CMK (cell line): ENCODE results near the gene SH3RF3.

Experiments
- DNase-seq: peaks from one replicate; pipeline ENCODE4 v3.0.0-alpha.2; 2010; ENCODE audit warnings: low read depth

Gene SH3RF3

DNA sequence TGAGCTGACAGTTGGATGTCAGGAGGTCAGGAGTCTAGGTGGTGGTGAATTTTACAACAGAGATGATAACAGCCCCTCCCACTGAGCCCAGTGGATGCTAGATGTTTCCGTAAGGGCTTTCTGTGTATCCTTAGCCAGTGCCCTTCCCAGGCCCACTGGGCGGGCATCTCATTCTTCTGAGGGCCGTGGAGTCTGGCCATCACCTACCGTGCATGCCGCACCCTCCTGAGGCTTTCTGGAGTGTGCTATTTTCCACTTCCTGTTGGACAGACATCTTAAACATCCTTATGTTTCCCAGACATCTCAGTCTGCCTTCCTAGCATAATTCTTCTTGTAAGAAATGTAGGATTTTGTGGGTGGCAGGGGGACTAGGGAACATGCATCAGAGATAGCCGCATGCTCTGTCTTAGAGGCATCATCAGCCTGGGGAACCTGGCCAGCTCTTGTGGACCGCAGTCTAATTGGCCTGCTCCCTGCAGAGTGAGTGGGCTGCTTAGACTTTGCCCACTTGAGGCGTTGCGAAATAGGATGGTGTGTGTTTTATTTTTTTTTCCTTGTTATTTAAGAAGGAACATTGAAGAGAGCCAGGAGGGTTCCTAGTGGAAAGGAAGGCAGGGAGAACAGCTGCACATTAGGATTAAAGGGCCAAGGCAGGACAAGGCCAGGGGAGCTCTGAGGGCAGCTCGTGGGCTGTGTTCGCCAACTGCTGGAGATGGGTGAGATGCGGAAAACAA is 135.8 kb downstream of the SH3RF3 start:
- no peak for DNase-seq

DNA sequence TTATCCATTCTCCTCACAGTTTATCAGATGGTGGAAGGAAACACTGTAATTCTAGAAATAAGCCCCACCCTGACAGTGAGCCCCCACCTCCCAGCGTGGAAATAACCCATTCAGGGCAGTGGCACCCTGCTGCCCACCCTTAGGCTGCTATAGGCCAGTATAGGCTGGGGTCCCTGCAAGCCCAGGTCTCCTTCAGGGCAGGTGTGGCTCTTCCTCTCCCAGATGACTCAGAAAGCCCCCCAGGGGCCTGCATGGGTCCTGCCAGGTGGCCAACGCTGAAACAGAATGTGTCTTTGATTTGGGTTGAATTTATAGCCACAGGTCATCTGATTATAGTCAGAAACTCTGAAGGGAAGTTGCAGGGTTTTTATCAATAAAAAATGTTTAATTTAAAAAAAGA is 136.4 kb downstream of the SH3RF3 start:
- no peak for DNase-seq

DNA sequence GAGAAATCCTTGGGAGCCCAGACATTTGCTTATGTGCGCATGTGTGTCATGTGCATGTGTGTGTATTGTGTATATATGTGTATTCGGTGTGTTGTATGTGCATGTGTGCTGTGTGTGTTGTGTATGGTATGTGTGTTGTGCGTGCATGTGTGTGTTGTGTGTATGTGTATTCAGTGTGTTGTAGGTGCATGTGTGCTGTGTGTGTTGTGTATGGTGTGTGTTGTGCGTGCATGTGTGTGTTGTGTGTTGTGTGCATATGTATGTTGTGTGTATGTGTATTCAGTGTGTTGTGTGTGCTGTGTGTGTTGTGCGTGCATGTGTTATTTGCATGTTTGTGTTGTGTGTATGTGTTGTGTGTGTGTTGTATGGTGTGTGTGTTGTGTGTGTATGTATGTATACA is 136.9 kb downstream of the SH3RF3 start:
- DNase-seq: no peak

DNA sequence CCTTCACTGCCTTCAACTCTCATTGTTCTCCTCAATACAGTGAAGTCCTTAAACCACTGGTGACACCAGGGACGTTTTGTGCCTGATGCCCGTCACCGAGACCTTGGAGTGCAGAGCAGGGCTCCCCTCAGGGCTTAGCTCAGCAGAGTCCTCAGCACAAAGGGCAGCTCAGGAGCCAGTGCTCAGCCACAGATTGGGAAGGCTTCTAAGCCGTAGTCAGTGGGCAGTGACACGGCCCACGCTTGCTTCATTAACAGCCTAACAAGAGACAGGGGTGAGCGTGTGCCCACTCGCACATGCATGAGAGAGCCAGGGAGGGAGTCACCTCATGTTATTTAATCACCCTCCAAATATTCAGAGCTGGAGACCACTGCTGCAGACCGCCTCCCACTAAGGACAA is 137.5 kb downstream of the SH3RF3 start:
- DNase-seq: no peak

DNA sequence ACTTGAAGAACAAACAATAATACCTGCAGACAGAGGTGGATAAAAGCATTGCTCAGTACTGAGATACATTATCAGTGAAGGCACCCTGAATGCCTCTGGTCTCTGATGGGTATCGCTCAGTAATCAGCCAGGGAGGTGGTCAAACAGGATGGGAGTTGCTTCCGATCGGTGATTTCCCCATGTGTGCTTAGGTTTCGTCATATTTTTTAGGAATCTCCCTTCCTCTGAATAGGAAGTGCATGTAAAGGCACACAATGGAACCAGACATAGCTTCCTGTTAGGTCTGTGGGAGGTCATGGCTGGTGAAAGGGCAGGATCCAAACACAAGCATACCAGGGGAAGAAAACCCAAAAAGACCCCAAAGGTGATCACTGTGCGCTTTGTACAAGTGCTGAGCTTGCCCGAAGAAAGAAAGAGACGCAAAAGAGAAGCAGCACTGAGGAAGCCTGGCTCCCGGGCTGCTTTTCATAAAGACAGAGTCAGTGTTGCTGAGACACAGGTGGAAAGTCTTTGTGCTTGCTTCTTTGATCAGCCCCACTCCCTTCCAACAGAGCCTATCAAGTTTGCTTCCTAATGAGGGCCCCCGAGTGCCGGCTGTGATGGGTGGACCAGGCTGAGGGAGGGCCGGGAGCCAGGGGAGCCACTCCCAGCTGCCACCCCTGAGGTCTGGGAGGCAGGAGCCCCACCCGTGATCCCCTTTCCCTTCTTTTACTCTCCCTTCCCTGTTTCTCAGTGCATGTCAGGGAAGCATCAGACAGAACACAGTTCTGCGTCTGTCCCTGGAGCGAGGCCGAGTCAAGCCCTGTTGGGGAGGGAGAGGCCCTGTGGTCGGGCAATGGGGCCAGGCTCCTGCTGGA is 138.2 kb downstream of the SH3RF3 start:
- DNase-seq: no peak

DNA sequence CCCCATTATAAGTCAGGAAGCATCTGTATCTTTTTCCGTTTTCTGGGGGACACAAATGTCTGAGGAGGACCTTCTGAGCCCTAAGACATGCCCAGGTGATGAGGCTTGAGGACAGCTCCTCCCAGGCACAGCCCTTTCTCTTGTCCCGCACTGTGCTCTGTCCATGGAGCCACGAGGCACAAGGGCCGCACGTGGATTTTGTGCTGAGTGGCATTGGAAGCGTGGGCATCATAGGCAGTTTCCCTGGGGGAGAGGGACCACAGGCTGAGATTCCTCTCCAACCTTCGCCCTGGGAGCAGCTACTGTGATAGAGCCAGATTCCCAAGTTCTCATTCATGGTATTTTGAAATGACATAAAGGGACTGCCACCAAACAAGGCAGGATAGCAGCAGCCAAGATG is 139.9 kb downstream of the SH3RF3 start:
- DNase-seq: no peak

DNA sequence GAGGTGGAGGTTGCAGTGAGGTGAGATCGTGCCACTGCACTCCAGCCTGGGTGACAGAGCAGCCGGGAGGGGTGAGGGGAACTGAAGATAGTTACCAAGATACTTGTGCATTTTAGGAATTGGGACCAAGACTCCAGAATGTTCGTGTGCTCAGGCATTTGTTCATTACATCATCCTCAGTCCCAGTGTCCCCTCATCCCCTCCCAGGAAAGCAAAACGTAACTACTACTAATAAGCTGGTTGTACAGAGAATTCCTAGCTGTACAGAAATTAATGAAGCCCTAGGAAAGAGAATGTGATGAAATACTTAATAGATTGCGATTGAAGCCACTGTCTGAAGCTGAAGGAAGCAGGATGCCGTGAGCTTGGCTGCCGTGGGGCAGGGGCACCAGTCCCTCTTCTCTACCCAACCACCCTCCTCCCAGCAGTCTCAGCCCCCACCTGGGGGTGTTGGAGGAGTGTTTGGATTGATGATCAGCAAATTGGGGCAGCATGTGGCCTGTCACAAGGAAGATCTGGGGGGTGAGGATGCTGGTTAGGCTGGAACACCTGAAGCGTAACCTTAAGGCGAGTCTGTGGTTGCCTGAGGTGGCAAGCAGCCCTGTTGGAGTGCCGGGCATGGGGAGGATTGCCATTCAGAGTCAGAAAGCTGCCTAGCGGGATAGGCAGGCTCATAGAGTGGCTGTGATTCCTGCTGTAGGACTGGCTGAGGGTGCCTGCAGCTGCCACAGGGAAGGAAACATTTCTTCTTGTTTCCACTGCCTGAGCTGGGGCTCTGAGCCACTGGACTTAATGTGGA is 140.9 kb downstream of the SH3RF3 start:
- DNase-seq: no peak

DNA sequence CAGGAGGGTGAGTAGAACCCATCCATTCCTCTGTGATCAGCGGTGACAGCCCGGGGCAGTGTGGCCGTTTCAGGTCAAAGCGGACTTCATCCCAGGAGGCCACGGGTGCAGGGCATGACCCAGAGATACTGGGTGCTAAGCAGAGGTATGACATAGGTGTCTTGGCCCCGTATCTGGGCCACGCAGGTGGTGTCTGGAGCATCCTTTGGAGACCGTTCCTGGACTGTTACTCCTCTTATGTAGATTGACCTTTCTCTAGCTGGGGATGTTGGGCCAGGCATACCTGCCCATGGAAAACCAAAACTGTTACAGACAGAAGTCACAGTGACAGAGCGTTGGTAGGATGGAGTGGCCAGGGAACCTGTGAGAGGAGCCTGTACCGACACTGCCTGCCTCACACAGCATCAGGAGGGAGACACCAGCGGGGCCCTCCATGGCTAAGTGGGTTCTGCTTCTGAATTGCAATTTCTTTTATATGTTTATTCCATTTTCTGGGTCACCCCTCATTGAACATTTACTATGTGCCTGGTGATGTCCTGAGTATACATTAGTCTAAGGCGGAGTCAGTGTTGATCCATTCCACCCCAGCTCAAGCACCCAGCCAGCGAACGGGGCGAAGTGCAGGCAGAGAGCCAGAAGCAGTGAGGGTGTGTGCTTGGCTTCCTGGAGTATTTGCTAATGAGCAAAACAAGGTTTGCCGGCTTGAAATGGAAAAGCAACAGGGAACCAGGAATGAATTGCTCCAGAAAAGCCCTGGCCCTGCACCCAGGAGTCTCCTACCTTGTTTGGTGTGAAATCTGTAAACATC is 141.7 kb downstream of the SH3RF3 start:
- DNase-seq: no peak

DNA sequence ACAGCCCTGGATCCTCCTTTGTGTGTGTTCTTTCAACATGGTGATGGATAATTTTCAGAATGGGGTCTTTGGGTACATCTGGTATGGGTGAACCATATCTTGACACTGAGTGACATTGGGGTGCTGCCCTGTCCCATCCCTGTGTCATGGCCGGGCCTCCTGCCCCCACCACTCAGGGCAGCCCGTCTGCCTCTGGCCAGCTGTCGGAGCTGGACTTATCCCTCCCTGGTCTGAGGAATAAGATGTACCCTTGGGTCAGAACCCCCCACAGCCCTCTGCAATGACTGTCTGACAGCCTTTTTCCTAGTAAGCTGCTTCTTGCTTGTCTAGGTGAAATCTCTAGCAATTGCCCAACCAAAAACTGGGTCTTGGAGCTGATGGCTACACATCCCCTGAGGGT is 142.9 kb downstream of the SH3RF3 start:
- no peak for DNase-seq

DNA sequence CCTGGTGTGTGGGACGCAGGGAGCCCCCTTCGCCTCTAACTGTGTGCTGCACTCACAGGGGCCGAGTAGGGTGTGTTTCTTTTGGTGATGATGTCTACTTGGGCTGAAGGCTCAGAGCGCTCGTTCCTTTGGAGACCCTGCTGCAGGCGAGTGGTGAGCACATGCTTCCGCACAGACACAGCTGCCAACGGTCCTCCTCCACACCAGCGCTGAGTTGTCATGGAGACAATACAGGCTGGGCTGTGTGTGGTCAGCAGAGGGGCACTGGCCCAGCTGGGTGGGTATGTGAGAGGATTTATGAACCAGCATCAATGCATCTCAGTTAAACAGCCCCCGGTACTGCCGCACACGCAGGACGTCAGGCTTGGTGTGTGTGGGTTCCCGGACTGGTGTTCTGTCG is 143.5 kb downstream of the SH3RF3 start:
- no peak for DNase-seq

DNA sequence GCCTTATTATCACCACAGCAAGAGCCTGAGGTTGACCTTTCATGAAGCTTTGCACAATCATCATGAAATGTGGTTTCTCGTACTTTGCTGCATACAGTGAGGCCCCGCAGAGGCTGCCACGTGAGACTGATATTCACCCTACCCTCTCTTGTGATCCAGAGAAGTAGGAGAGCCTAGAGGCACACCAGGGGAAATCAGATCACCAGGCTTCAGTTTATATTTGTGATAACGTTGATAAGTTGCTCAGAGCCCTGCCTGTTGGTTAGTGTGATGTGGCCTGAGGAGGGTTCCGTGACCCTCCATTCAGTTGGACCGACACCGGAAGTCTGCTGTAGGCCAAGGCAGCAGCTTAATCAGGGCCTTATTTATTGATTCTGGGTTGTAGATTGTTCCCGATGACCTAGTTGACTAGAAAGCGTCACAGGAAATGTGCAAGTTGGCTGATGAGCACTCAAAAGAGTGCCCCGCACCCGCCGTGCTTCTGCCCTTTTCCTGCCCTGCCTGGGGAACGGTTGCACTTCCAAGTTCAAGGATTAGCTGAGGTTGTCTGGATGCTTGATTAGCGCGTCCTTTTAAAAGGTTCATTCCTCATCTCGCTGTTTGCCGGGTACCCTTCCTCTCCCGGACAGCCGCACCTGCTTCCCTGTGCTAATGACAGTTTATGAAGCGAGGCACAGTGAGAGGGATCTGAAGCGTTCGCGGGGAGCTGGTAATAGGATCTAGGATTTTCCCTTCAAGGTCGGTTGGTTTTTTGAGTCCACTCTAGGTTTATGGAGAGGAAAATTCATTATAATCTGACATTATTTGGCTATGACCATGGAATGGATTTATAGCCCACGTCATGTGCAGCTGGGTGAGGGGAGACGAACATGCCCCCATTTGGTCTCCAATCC is 146.4 kb downstream of the SH3RF3 start:
- DNase-seq: peak; percentile 37

DNA sequence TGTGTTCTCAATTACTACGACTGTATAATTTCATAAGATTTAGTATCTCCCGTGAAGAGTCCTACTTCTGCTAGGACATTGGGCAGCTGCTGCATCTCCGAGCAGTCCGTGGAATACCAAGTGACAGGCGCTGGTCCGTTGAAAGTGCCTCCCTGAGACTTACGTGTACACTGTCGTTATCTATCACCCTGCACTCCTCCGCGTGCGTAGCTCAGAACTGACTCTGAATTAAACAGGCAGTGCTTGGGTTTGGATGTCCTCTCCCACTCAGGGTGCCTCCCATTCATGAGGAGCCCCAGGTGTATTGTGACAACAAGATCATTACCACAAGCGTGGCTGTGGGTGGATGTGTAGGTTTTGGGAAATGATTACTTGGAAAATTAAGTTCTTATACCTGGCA is 148.4 kb downstream of the SH3RF3 start:
- no peak for DNase-seq

DNA sequence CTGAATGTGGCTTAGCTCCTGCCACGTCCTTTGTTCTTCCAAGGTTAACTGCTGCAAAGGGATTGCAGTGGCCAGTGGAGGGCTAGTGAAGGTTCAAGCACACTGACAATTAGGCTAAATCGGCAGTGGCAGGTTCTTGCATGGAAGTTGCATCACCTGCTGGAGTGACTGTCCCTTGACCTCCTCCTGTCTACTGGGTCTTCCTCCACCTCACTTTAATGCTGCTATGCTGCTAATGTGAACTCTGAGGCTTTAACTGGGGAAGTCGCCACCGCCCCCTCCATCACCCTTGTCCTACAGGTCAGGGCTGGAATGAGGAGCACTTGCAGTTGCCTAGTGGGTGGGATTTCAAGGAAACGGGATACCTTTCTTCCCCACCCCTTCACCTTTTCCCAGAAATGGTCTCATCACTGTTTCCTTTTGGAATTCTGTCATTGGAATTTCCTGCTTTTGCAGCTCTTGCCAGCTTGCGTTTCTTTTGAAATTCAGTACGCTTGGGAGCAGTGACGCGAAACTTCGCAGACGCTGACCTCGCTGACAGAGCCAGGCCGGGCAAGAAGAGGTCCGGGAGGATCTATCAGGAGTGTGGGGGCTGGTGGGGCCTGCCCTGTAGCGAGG is 150.3 kb downstream of the SH3RF3 start:
- no peak for DNase-seq

DNA sequence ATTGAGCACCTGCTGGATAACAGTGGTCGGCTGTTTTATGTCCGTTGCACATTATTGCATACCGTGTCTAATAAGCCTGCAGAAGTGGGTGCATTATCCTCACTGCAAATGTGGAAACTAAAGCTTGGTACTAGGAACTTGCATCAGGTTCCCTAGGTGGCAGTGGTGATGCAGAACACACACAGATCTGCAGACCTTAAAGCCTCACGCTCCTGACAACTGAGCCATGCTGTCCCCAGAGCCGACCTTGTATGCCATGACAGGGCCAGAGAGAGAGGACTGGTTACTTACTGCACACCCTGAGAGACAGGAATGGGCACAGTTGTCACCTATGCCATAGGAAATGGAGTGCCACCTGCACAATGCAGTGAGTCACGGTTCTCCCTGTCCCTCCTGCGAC is 151.8 kb downstream of the SH3RF3 start:
- DNase-seq: no peak

DNA sequence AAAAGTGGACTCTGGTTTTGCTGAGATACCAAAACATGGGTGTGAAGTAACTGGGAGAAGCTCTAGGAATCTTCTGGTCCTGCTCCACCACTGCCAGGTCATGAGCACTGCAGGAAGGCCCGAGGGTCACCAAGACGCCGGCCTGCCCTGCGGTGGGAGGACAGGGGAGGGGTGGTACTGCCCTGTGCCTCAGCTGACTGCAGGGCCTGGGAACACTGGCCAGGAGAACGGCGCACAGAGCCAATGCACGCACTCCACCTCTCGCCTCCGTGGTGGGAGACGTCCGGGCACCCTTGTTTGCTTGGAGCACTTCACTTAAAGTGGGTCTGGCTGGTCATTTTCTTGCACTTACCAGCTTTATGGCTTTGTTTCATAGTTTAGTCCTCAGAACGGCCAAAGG is 153.4 kb downstream of the SH3RF3 start:
- DNase-seq: no peak

DNA sequence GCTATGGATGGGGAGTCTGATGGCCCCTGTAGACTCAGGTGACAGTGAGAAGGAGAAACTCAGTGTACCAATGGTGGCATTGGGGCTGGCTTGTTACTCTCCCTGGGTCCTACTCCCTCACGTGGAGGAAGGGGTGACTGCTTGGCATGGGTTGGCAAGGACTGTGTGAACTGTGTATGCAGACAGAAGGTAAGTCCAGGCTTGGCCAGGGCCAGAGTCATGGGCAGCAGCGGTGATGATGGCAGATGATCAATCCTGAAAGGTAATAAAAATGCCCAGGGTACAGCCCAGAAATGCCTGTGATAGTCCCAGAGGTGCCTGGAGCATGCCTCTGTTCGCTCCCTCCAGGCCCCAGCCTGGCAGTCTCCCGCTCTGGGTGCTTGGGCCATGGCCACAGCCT is 153.9 kb downstream of the SH3RF3 start:
- DNase-seq: no peak

DNA sequence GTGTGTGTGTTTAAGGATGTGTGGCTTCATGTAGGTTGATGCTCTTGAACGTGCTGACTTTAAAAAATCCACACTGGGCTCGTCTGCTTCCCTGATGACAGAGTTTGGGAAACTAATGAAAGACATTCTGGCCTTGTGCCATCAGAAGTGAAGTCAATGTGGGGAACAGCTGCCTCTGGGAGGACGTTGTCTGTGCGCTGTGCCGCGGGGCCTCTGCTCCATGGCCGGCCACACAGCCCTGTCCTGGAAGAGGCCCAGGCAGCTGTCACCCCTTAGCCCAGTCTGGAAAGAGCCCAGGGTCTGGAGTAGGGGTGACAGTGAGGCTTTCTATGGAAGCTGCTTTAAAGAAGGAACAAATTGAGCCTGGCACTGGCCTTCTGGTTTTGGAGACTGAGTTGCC is 155.8 kb downstream of the SH3RF3 start:
- no peak for DNase-seq

DNA sequence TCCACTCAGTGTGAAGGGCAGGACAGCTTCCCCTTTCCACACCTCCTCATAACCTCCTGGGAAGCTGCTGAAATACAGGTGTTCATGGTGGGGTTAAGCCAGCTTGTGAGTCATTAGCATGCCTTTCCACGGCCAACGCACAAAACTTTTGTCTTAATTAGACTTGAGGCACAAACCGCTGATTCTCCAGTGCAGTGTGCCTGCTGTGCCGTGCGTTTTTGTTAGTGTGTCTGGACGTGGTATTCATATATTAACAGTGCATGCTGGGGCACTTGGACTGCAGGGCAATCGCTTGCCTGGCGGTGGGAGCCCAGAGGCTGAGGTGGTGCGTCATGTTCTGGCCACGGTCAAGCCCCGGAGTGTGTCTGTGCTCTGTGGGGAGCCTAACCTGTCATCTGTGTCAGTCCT is 156.2 kb downstream of the SH3RF3 start:
- DNase-seq: no peak

DNA sequence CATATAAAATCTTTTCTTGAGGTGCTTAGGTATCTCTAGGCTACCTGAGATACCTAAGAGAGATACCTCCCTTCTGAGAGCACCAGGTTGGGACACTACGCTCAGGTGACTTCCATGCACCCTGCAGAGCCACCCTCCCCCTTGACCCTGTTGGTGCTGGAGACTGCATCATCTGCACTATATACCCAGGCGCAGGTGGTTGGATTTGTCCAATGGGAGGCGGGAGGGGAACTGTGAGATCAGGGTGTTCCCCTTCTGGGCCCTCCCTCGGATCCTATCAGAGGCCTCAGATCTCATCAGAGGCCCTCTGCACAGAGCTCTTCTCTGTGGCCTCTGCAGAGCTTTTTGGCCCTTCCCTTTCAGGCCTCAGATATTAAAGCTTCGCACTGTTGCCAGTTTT is 158.4 kb downstream of the SH3RF3 start:
- DNase-seq: no peak

DNA sequence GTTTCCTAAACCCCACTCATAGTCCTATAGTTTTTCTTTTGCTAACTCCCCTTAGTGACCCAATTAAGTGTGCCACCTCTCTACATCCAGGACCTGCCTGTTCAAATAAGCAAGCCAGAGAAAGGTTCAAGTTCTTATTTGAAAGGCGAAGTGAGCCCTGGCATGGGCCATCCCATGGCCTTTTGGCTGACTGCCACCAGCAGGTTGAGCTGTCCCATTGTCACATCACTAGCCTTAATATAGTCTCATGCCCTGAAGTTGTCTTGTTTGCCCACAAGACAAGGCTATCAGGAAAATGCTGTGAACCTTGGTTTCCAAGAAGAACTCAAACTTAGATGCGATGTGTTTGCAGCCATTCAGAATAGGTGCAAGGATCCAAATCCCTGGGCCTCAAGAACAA is 158.8 kb downstream of the SH3RF3 start:
- DNase-seq: no peak
